K562 (cell line): Measurements from ENCODE around the gene BAD. TPM values are rescaled to one million over a fixed set of nuclear protein-coding genes. Genes with fewer than 3 reads are reported as not detected.
A peak's percentile ranks its signal among the peaks of the same experiment; 100 is the strongest.

Source experiments
- ATAC-seq: fragments of 200-7000 bp; cut with Tn5 transposase; 3 replicates; pipeline ENCODE4 v1.9.1; 2020; ENCODE audit warnings: moderate library complexity
- BruUV-seq: library from RNA; stranded (reverse); fragments of 400-500 nt; replicated peaks from 2 replicates; lab custom pipeline; 2021; lab: Mats Ljungman, UMichigan
- CTCF ChIA-PET: fragments of 300-600 bp; formaldehyde crosslinking; extraction: SDS; loops from one replicate; lab custom pipeline; 2021; ENCODE audit warnings: low intra/inter-chr PET ratio; lab: Yijun Ruan, JAX
- POLR2A ChIA-PET: fragments of 300-600, 350-650 bp; sonication (Branson Sonifier 250); formaldehyde crosslinking; extraction: SDS; loops from one replicate; lab custom pipeline; 2021; ENCODE audit warnings: antibody characterized with exemption, inconsistent platforms; lab: Yijun Ruan, JAX
- DNase-seq, 4 experiments: peaks; one replicate each; pipeline versions ENCODE4 v3.0.0 to v3.0.0-alpha.2; 2011 to 2018; ENCODE audit warnings: low spot score in 3 of 4, mixed read lengths in 3 of 4; ENCODE audit errors: extremely low read depth in 1 of 4
- FAIRE-seq: peaks from 2 replicates; lab custom pipeline; 2011; peaks lifted over from hg19 to GRCh38; lab: Jason Lieb, UNC
- H2AFZ ChIP-seq: 2 replicates; pipeline ENCODE4 v1.6.0; 2011; ENCODE audit warnings: low read depth, low read length, control low read depth, inconsistent platforms
- H3K27ac ChIP-seq: fragments of 200-600 bp; 3 replicates; pipeline ENCODE4 v1.8.0; 2011; ENCODE audit warnings: low read depth, mild to moderate bottlenecking, control low read depth, inconsistent platforms, low read length, moderate library complexity, mixed read lengths; ENCODE audit errors: extremely low read depth
- H3K27me3 ChIP-seq, 2 experiments: fragments of 300-600 bp in 1 of 2; 2 replicates in 1 of 2; 3 replicates in 1 of 2; pipeline versions ENCODE4 v1.6.0 to v1.8.0; 2011; ENCODE audit warnings: inconsistent platforms in 2 of 2, low read length in 2 of 2, mild to moderate bottlenecking in 1 of 2, mixed read lengths in 1 of 2, moderate library complexity in 1 of 2; ENCODE audit not compliant: control insufficient read depth in 2 of 2, insufficient read depth in 2 of 2
- H3K36me3 ChIP-seq: fragments of 300-600 bp; 3 replicates; pipeline ENCODE4 v1.8.0; 2011; ENCODE audit warnings: mild to moderate bottlenecking, low read length, inconsistent platforms; ENCODE audit not compliant: control insufficient read depth, insufficient read depth
- H3K4me1 ChIP-seq, 2 experiments: fragments of 200-600 bp in 1 of 2; replicated peaks in 1 of 2; 2 replicates in 1 of 2; 3 replicates in 1 of 2; pipeline versions ENCODE4 v1.5.1 to v1.8.0; 2011; ENCODE audit warnings: inconsistent platforms in 2 of 2, low read length in 2 of 2, mild to moderate bottlenecking in 1 of 2, mixed read lengths in 1 of 2, moderate library complexity in 1 of 2; ENCODE audit not compliant: control insufficient read depth in 2 of 2, insufficient read depth in 2 of 2
- H3K4me2 ChIP-seq: 2 replicates; pipeline ENCODE4 v1.6.1; 2011; ENCODE audit warnings: low read length, control low read depth, inconsistent platforms, mixed read lengths; ENCODE audit not compliant: insufficient read depth
- H3K4me3 ChIP-seq: fragments of 200-600 bp; sonication (generic), shearing (Covaris generic); 2 replicates; pipeline ENCODE4 v1.5.1; 2016; ENCODE audit warnings: control low read depth, inconsistent platforms
- H3K79me2 ChIP-seq: fragments of 200-600 bp; 3 replicates; pipeline ENCODE4 v1.8.0; 2011; ENCODE audit warnings: low read length, inconsistent platforms; ENCODE audit not compliant: control insufficient read depth, insufficient read depth
- H3K9ac ChIP-seq, 2 experiments: 2 replicates each; pipeline versions ENCODE4 v1.6.0 to v1.6.1; 2011; ENCODE audit warnings: low read depth in 2 of 2, low read length in 2 of 2, control low read depth in 1 of 2, inconsistent platforms in 1 of 2, mild to moderate bottlenecking in 1 of 2, mixed read lengths in 1 of 2; ENCODE audit not compliant: insufficient read depth in 1 of 2
- H3K9me1 ChIP-seq: one replicate; pipeline ENCODE4 v1.6.0; 2011; ENCODE audit warnings: inconsistent platforms, mild to moderate bottlenecking, low read length, moderate library complexity; ENCODE audit not compliant: control insufficient read depth, insufficient read depth
- H3K9me3 ChIP-seq: replicated peaks from 2 replicates; pipeline ENCODE4 v1.5.1; 2011; ENCODE audit warnings: low read depth, low read length, inconsistent platforms; ENCODE audit not compliant: control insufficient read depth, insufficient read depth
- H4K20me1 ChIP-seq: replicated peaks from 2 replicates; pipeline ENCODE4 v1.6.1; 2011; ENCODE audit warnings: low read length, inconsistent platforms, mixed read lengths; ENCODE audit not compliant: control insufficient read depth, insufficient read depth
- ARID1B ChIP-seq: fragments of 450-650 bp; IDR thresholded peaks from 2 replicates; pipeline ENCODE4 v1.6.1; 2016; ENCODE audit warnings: antibody characterized with exemption, mild to moderate bottlenecking, inconsistent platforms
- FOXA3 ChIP-seq, 2 experiments: fragments of 450-650 bp in 1 of 2; sonication (generic) in 1 of 2; formaldehyde crosslinking; IDR thresholded peaks in 1 of 2; conservative IDR thresholded peaks in 1 of 2; 2 replicates each; pipeline versions ENCODE4 v1.4.0 to v1.8.0; 2020 to 2022; ENCODE audit warnings: mild to moderate bottlenecking in 2 of 2, missing genetic modification reagents in 1 of 2
- FOXJ2 ChIP-seq: fragments of 200-800 bp; sonication (Bioruptor generic); IDR thresholded peaks from 2 replicates; pipeline ENCODE4 v1.6.1; 2016; ENCODE audit warnings: missing genetic modification characterization, missing compliant biosample characterization
- GTF2A2 ChIP-seq: IDR thresholded peaks from 2 replicates; pipeline ENCODE4 v1.6.1; 2016; ENCODE audit warnings: mild to moderate bottlenecking, missing genetic modification characterization, missing compliant biosample characterization
- HDAC2 ChIP-seq: fragments of 450-650 bp; IDR thresholded peaks from 2 replicates; pipeline ENCODE4 v1.6.1; 2016; ENCODE audit warnings: mild to moderate bottlenecking
- HMGXB4 ChIP-seq: sonication (generic); formaldehyde crosslinking; IDR thresholded peaks from 2 replicates; pipeline ENCODE4 v1.8.1; 2023; ENCODE audit warnings: mild to moderate bottlenecking, missing genetic modification reagents
- MED1 ChIP-seq: sonication (generic); formaldehyde crosslinking; IDR thresholded peaks from 2 replicates; pipeline ENCODE4 v1.8.1; 2023; ENCODE audit warnings: missing genetic modification reagents, borderline replicate concordance
- NR0B1 ChIP-seq: fragments of 450-650 bp; IDR thresholded peaks from one replicate; pipeline ENCODE4 v1.6.1; 2018; ENCODE audit warnings: mild to moderate bottlenecking, moderate library complexity; ENCODE audit not compliant: partially characterized antibody
- PRMT5 ChIP-seq: sonication (generic); formaldehyde crosslinking; IDR thresholded peaks from 2 replicates; pipeline ENCODE4 v1.5.0; 2020; ENCODE audit warnings: missing genetic modification reagents
- RAD21 ChIP-seq, 2 experiments: fragments of 250-450 bp in 1 of 2; fragments of 450-650 bp in 1 of 2; sonication (Bioruptor Pico) in 1 of 2; formaldehyde crosslinking in 1 of 2; IDR thresholded peaks in 1 of 2; conservative IDR thresholded peaks in 1 of 2; 2 replicates each; pipeline versions ENCODE4 v1.4.0 to v1.8.0; 2020 to 2022; ENCODE audit warnings: mild to moderate bottlenecking in 2 of 2, moderate library complexity in 1 of 2
- SMARCC2 ChIP-seq: fragments of 450-650 bp; IDR thresholded peaks from 2 replicates; pipeline ENCODE4 v1.6.1; 2017; ENCODE audit warnings: antibody characterized with exemption, moderate library complexity, mild to moderate bottlenecking, low read depth
- ZFX ChIP-seq: sonication (generic); formaldehyde crosslinking; IDR thresholded peaks from 2 replicates; pipeline ENCODE4 v1.8.0; 2022; ENCODE audit warnings: mild to moderate bottlenecking, missing genetic modification reagents, moderate library complexity
- ZNF696 ChIP-seq: fragments of 250-450 bp; sonication (Bioruptor Pico); conservative IDR thresholded peaks from 2 replicates; pipeline ENCODE4 v1.4.0; 2020; ENCODE audit warnings: mild to moderate bottlenecking, moderate library complexity
- WGBS: fragments of 100-300 bp; shearing (Covaris generic); methylation state at CpG from one replicate; pipeline ENCODE4 v1.1.6; 2016; ENCODE audit warnings: low coverage, mixed read lengths; ENCODE audit not compliant: insufficient coverage; ENCODE audit errors: missing lambda C conversion rate; 5-methylcytosine and 5-hydroxymethylcytosine counted together
- in situ Hi-C: fragments of 300-500 bp; cut with MboI; formaldehyde crosslinking; loops from 4 replicates; pipeline ENCODE4 v1.15.0; 2018; ENCODE audit warnings: inconsistent platforms, mixed read lengths
- intact Hi-C: fragments of 100-400 bp; cut with micrococcal nuclease; formaldehyde crosslinking; loops from 2 replicates; pipeline ENCODE4 v1.14.2; 2022
- polyA plus RNA-seq, 8 experiments: library from polyadenylated mRNA; depleted of rRNA in 4 of 8; stranded (reverse) in 5 of 8; unstranded in 3 of 8; fragments of >200 nt; fragmentation: Nextera tagmentation in 2 of 8; fragmentation: Illumina TruSeq in 1 of 8; extraction: Ambion mirVana in 2 of 8; extraction: Trizol in 1 of 8; gene quantifications; 2 replicates each; pipeline versions ENCODE4 v1.2.1 to v1.2.3, GENCODE V29; 2011 to 2014; ENCODE audit warnings: inconsistent platforms in 1 of 8, missing spikeins in 1 of 8
- total RNA-seq, 7 experiments: library from RNA; depleted of rRNA in 6 of 7; stranded (reverse); fragments of >200 nt in 6 of 7; fragmentation: Illumina TruSeq in 2 of 7; extraction: Trizol in 2 of 7; gene quantifications; 2 replicates each; pipeline versions ENCODE4 v1.2.1 to v1.2.3, GENCODE V29; 2011 to 2021; ENCODE audit warnings: low replicate concordance in 1 of 7
- TF ChIP-seq, protein P1 (sequence below), 3 experiments: fragments of 200-800 bp in 1 of 3; sonication (Bioruptor generic) in 1 of 3; sonication (generic) in 1 of 3; formaldehyde crosslinking in 1 of 3; IDR thresholded peaks; 2 replicates each; pipeline versions ENCODE4 v1.6.1 to v1.8.0; 2016 to 2022; ENCODE audit warnings: mild to moderate bottlenecking in 2 of 3, missing compliant biosample characterization in 2 of 3, missing genetic modification characterization in 2 of 3, missing genetic modification reagents in 1 of 3

The BAD gene
- total and polyA plus RNA-seq, 9 of the 15 experiments (the other 6 are each of a cell fraction or from before 2014, with no cell fraction given), result 0.61 to 45.6 (median 11.8) TPM

GRCh38 chr11:64249563-64250414 is 34.7 kb downstream of the BAD start:
- ChIA-PET POLR2A (interaction anchor here (0.5 to 7.8 kb wide), 7 partner anchors 8 to 613 kb away, joined by 3 to 58 read pairs (median 3); partner anchors contain the start of gene FERMT3), CTCF (no interaction called here)
- H3K36me3 ChIP-seq, result peaks cover 32% of the 10 kb centered on the region; the same call in 1 of the 3 replicates
- intact Hi-C loops (loop anchor here (10.0 kb wide), 1 partner anchor 55 kb away; the partner anchor contains the start of genes CATSPERZ and ESRRA), in situ Hi-C loops (no loop called here)
- FAIRE-seq, result peak; percentile 19
- peaks cover 43% of the 10 kb centered on the region for H3K79me2 ChIP-seq
- 51% methylated on average over 6 of the region's 8 CpGs for WGBS
- peaks cover 7% of the 10 kb centered on the region for H4K20me1 ChIP-seq
- BruUV-seq, result no TSS peak
- peaks cover 30 to 89% of the 10 kb centered on the region in 2 experiments for H3K4me1 ChIP-seq
- no peaks in the 10 kb centered on the region for H3K9me3 ChIP-seq
- H3K9ac ChIP-seq, result peak overlapping the region in 1 of 2 experiments; percentile 95; a peak in 2 of 4 replicates
- no peak overlapping the region; the same call in 2 of the 3 replicates for H3K27ac ChIP-seq
- H3K9me1 ChIP-seq, result no peaks in the 10 kb centered on the region
- ATAC-seq, result no peak
- H3K4me2 ChIP-seq, result no peak overlapping the region
- DNase-seq, result peak in 1 of 4 experiments; percentile 32
- no peak overlapping the region for H3K4me3 ChIP-seq
- H2AFZ ChIP-seq, result no peak overlapping the region
- H3K27me3 ChIP-seq, result no peaks in the 10 kb centered on the region
- TF ChIP-seq ARID1B (no peak), SMARCC2 (no peak), HMGXB4 (CRISPR knock-in tag) (no peak), ZFX (CRISPR knock-in tag) (0 out of 2 replicates have a peak, but pooled peaks have one; percentile 24), NR0B1 (no peak), GTF2A2 (tag) (no peak), RAD21 (CRISPR knock-in tag; conservative IDR thresholded peaks at IDR 0.05 in 1 of 2, IDR thresholded peaks at IDR 0.05 in 1 of 2) (no peak), FOXJ2 (tag) (no peak), PRMT5 (CRISPR knock-in tag) (no peak), FOXA3 (CRISPR knock-in tag; conservative IDR thresholded peaks at IDR 0.05 in 1 of 2, IDR thresholded peaks at IDR 0.05 in 1 of 2) (no peak), ZNF696 (CRISPR knock-in tag) (no peak), MED1 (CRISPR knock-in tag) (no peak), HDAC2 (peak; percentile 89)
- TF ChIP-seq, protein P1, sequence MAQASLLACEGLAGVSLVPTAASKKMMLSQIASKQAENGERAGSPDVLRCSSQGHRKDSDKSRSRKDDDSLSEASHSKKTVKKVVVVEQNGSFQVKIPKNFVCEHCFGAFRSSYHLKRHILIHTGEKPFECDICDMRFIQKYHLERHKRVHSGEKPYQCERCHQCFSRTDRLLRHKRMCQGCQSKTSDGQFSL (CRISPR knock-in tag; IDR thresholded peaks at IDR 0.05), result 0 out of 2 replicates have a peak, but pooled peaks have one; percentile 4
- TF ChIP-seq, protein P1 (tag; IDR thresholded peaks at IDR 0.05), result no peak
